Keratinocyte (primary cell): ENCODE measurements around the gene SYT11. TPM values are rescaled to one million over a fixed set of nuclear protein-coding genes. Genes with fewer than 3 reads are reported as not detected.

ENCODE experiments used
- DNase-seq: peaks from one replicate; pipeline ENCODE4 v3.0.0-alpha.2; 2011; ENCODE audit warnings: low read depth, missing footprints, low spot score
- FAIRE-seq: peaks from 2 replicates; lab custom pipeline; 2011; peaks lifted over from hg19 to GRCh38; lab: Jason Lieb, UNC
- H2AFZ ChIP-seq: 2 replicates; pipeline ENCODE4 v1.6.0; 2012; ENCODE audit warnings: low read length, control low read depth, inconsistent platforms; ENCODE audit not compliant: control insufficient read depth
- H3K27ac ChIP-seq: 2 replicates; pipeline ENCODE4 v1.5.1; 2011; ENCODE audit warnings: low read length; ENCODE audit not compliant: control insufficient read depth, insufficient read depth
- H3K27me3 ChIP-seq: 3 replicates; pipeline ENCODE4 v1.6.0; 2011; ENCODE audit warnings: low read length; ENCODE audit not compliant: control insufficient read depth, insufficient read depth; ENCODE audit errors: extremely low read depth
- H3K36me3 ChIP-seq, 2 experiments: 2 replicates in 1 of 2; 3 replicates in 1 of 2; pipeline ENCODE4 v1.5.1; 2011; ENCODE audit warnings: low read length in 2 of 2, mild to moderate bottlenecking in 1 of 2; ENCODE audit not compliant: control insufficient read depth in 2 of 2, insufficient read depth in 2 of 2; ENCODE audit errors: extremely low read depth in 1 of 2
- H3K4me1 ChIP-seq: 3 replicates; pipeline ENCODE4 v1.5.1; 2011; ENCODE audit warnings: low read length; ENCODE audit not compliant: control insufficient read depth, insufficient read depth; ENCODE audit errors: extremely low read depth
- H3K4me2 ChIP-seq: 3 replicates; pipeline ENCODE4 v1.6.0; 2011; ENCODE audit warnings: low read depth, low read length; ENCODE audit not compliant: control insufficient read depth, insufficient read depth; ENCODE audit errors: extremely low read depth
- H3K4me3 ChIP-seq, 3 experiments: fragments of 200-600 bp in 1 of 3; sonication (generic) in 1 of 3; 2 replicates in 2 of 3; 3 replicates in 1 of 3; pipeline ENCODE4 v1.5.1; 2011 to 2016; ENCODE audit warnings: low read length in 3 of 3, mild to moderate bottlenecking in 3 of 3, control low read depth in 2 of 3, inconsistent platforms in 1 of 3, low read depth in 1 of 3, mixed read lengths in 1 of 3, mixed run types in 1 of 3, moderate library complexity in 1 of 3; ENCODE audit not compliant: control insufficient read depth in 2 of 3, insufficient read depth in 2 of 3; ENCODE audit errors: extremely low read depth in 1 of 3
- H3K79me2 ChIP-seq: 2 replicates; pipeline ENCODE4 v1.6.0; 2012; ENCODE audit warnings: low read length; ENCODE audit not compliant: control insufficient read depth, insufficient read depth
- H3K9ac ChIP-seq: 3 replicates; pipeline ENCODE4 v1.6.0; 2011; ENCODE audit warnings: low read length; ENCODE audit not compliant: control insufficient read depth, insufficient read depth; ENCODE audit errors: extremely low read depth
- H3K9me1 ChIP-seq: 3 replicates; pipeline ENCODE4 v1.6.0; 2011; ENCODE audit warnings: low read length; ENCODE audit not compliant: control insufficient read depth, insufficient read depth; ENCODE audit errors: extremely low read depth
- H3K9me3 ChIP-seq: 2 replicates; pipeline ENCODE4 v1.5.1; 2012; ENCODE audit warnings: low read depth, low read length; ENCODE audit not compliant: control insufficient read depth
- H4K20me1 ChIP-seq: 3 replicates; pipeline ENCODE4 v1.6.0; 2011; ENCODE audit warnings: low read length; ENCODE audit not compliant: control insufficient read depth, insufficient read depth; ENCODE audit errors: extremely low read depth
- EZH2 ChIP-seq: IDR thresholded peaks from one replicate; pipeline ENCODE4 v1.6.1; 2012; ENCODE audit warnings: inconsistent platforms, mild to moderate bottlenecking, low read length, moderate library complexity
- dilution Hi-C: fragments of 300-500 bp; cut with MboI; formaldehyde crosslinking; loops from one replicate; pipeline ENCODE4 v1.7.0; 2020; ENCODE audit warnings: low sequenced_read_pairs; ENCODE audit not compliant: extremely low pct_ligation_motif_present
- polyA plus RNA-seq, 5 experiments: library from polyadenylated mRNA; depleted of rRNA in 3 of 5; stranded (reverse) in 3 of 5; stranded (forward) in 1 of 5; unstranded in 1 of 5; fragments of >200 nt; gene quantifications; 1 replicate in 1 of 5; 2 replicates in 3 of 5; 3 replicates in 1 of 5; pipeline versions ENCODE4 v1.2.1 to v1.2.3, GENCODE V29; 2011 to 2012; ENCODE audit warnings: missing spikeins in 2 of 5, low read depth in 1 of 5, low replicate concordance in 1 of 5
- TF ChIP-seq, protein P1 (sequence below), 3 experiments: IDR thresholded peaks in 1 of 3; conservative IDR thresholded peaks in 1 of 3; optimal IDR thresholded peaks in 1 of 3; 2 replicates in 2 of 3; 3 replicates in 1 of 3; pipeline versions ENCODE3 to v1.5.1; 2011; ENCODE audit warnings: low read length in 3 of 3, mild to moderate bottlenecking in 3 of 3, moderate library complexity in 2 of 3, control low read depth in 1 of 3, inconsistent platforms in 1 of 3; ENCODE audit not compliant: insufficient read depth in 2 of 3; ENCODE audit errors: extremely low read depth in 1 of 3

SYT11 gene
- polyA plus RNA-seq, 1 donor (not counting 4 experiments of a cell fraction or from before 2014, with no cell fraction given) = 0.08 TPM

DNA sequence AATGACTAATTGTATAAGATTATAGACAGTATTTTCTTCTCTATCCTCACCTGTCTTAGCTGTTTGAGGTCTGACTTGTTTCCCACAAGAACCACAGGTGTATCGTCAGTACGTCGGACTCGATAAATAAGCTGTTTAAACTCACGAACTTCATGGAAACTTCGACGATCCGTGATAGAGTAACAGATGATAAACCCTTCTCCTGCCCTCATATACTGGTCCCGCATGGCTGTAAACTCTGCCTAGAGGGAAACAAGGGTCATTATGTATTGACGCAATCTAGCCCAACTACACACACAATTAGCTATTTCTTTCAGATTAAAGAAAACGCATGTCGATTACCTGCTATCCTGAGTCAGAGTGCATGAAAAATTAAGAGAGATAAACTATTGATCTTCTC, 44.9 kb downstream of the SYT11 start:
- no peak overlapping the region for H3K4me3 ChIP-seq
- no peak for DNase-seq
- no peak overlapping the region for H3K27ac ChIP-seq
- no peak overlapping the region for H2AFZ ChIP-seq
- H4K20me1 ChIP-seq = no peaks in the 10 kb centered on the region
- H3K9ac ChIP-seq = no peak overlapping the region
- dilution Hi-C loops = no loop called here
- no peaks in the 10 kb centered on the region for H3K9me1 ChIP-seq
- TF ChIP-seq, protein P1, sequence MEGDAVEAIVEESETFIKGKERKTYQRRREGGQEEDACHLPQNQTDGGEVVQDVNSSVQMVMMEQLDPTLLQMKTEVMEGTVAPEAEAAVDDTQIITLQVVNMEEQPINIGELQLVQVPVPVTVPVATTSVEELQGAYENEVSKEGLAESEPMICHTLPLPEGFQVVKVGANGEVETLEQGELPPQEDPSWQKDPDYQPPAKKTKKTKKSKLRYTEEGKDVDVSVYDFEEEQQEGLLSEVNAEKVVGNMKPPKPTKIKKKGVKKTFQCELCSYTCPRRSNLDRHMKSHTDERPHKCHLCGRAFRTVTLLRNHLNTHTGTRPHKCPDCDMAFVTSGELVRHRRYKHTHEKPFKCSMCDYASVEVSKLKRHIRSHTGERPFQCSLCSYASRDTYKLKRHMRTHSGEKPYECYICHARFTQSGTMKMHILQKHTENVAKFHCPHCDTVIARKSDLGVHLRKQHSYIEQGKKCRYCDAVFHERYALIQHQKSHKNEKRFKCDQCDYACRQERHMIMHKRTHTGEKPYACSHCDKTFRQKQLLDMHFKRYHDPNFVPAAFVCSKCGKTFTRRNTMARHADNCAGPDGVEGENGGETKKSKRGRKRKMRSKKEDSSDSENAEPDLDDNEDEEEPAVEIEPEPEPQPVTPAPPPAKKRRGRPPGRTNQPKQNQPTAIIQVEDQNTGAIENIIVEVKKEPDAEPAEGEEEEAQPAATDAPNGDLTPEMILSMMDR (optimal IDR thresholded peaks at IDR 0.05 in 1 of 3, IDR thresholded peaks at IDR 0.05 in 1 of 3, conservative IDR thresholded peaks at IDR 0.05 in 1 of 3; ENCODE audit: extremely low read depth in 1 of 3, insufficient read depth in 2 of 3, low read length in 3 of 3) = no peak
- no peak for TF ChIP-seq EZH2
- no peak for FAIRE-seq
- H3K4me1 ChIP-seq = no peaks in the 10 kb centered on the region
- no peaks in the 10 kb centered on the region for H3K9me3 ChIP-seq
- H3K27me3 ChIP-seq = no peaks in the 10 kb centered on the region
- H3K36me3 ChIP-seq = peaks cover 22 to 28% of the 10 kb centered on the region in 2 experiments
- no peak overlapping the region for H3K4me2 ChIP-seq
- H3K79me2 ChIP-seq = peaks cover 2% of the 10 kb centered on the region

DNA sequence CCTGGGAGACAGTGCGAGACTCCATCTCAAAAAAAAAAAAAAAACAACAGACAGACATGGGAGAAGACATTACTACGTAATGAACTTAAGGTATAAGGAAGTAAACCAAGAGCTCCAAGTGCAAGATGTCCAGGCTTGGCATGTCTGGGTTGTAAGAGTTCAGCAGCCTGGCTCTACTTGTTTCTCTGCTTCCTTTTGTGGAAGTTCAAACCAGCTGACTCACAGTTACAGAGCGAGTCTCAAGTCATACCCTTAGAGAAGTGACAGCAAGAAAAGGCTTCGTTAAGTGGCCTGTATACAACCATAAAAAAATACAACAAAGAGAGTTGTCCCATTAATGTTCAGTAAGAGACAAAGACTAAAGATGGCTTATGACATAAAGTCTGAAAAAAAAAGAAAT, 50.5 kb downstream of the SYT11 start:
- DNase-seq = no peak
- Histone ChIP-seq H3K4me2 (peak overlapping the region; percentile 95), H3K9me3 (no peaks in the 10 kb centered on the region), H2AFZ (no peak overlapping the region), H3K9me1 (no peaks in the 10 kb centered on the region), H3K36me3 (peaks cover 12 to 17% of the 10 kb centered on the region in 2 experiments), H3K27me3 (no peaks in the 10 kb centered on the region), H3K79me2 (peaks cover 7% of the 10 kb centered on the region), H3K9ac (no peak overlapping the region), H3K4me1 (peaks cover 18% of the 10 kb centered on the region), H3K4me3 (peak overlapping the region in 2 of 3 experiments; percentile 71 to 86), H4K20me1 (no peaks in the 10 kb centered on the region), H3K27ac (peak overlapping the region; percentile 70)
- no peak for TF ChIP-seq EZH2
- TF ChIP-seq, protein P1 (optimal IDR thresholded peaks at IDR 0.05 in 1 of 3, IDR thresholded peaks at IDR 0.05 in 1 of 3, conservative IDR thresholded peaks at IDR 0.05 in 1 of 3; ENCODE audit: extremely low read depth in 1 of 3, insufficient read depth in 2 of 3, low read length in 3 of 3) = no peak
- dilution Hi-C loops = no loop called here
- peak; percentile 77 for FAIRE-seq
